Neural progenitor cell (in vitro differentiated cells): ENCODE data around the gene GIGYF1. TPM values are rescaled to one million over a fixed set of nuclear protein-coding genes. Genes with fewer than 3 reads are reported as not detected.

Experiments
- DNase-seq: peaks from one replicate; pipeline ENCODE4 v3.0.0-alpha.2; 2016; ENCODE audit warnings: low spot score
- H2AFZ ChIP-seq: fragments of 200-600 bp; sonication (generic); replicated peaks from 2 replicates; pipeline ENCODE4 v1.6.1; 2016; ENCODE audit warnings: antibody characterized with exemption
- H3F3A ChIP-seq: fragments of 200-600 bp; sonication (generic); 2 replicates; pipeline ENCODE4 v1.6.1; 2016; ENCODE audit warnings: antibody characterized with exemption, low read depth
- H3K27ac ChIP-seq: fragments of 200-600 bp; sonication (generic); 2 replicates; pipeline ENCODE4 v1.5.1; 2016; ENCODE audit warnings: mild to moderate bottlenecking
- H3K27me3 ChIP-seq: fragments of 200-600 bp; sonication (generic); 2 replicates; pipeline ENCODE4 v1.6.1; 2016; ENCODE audit warnings: mild to moderate bottlenecking, moderate library complexity
- H3K36me3 ChIP-seq: fragments of 200-600 bp; sonication (generic); 2 replicates; pipeline ENCODE4 v1.5.1; 2016
- H3K4me1 ChIP-seq: fragments of 200-600 bp; sonication (generic); 2 replicates; pipeline ENCODE4 v1.6.1; 2016; ENCODE audit warnings: mixed run types
- H3K4me2 ChIP-seq: fragments of 200-600 bp; sonication (generic); 2 replicates; pipeline ENCODE4 v1.6.1; 2016
- H3K4me3 ChIP-seq: fragments of 200-600 bp; sonication (generic); 2 replicates; pipeline ENCODE4 v1.5.1; 2016
- H3K79me2 ChIP-seq: fragments of 200-600 bp; sonication (generic); 2 replicates; pipeline ENCODE4 v1.6.1; 2016; ENCODE audit warnings: low read depth
- H3K9ac ChIP-seq: fragments of 200-600 bp; sonication (generic); 2 replicates; pipeline ENCODE4 v1.6.1; 2016
- H3K9me3 ChIP-seq: fragments of 200-600 bp; sonication (generic); 2 replicates; pipeline ENCODE4 v1.5.1; 2016; ENCODE audit warnings: low read depth
- H4K20me1 ChIP-seq: fragments of 200-600 bp; sonication (generic); 2 replicates; pipeline ENCODE4 v1.6.1; 2016; ENCODE audit warnings: low read depth
- H3K27ac Mint-ChIP-seq: 3 replicates; pipeline ENCODE4 v1.8.0; 2021; ENCODE audit warnings: mixed read lengths
- H3K27me3 Mint-ChIP-seq: 2 replicates; pipeline ENCODE4 v1.8.0; 2022; ENCODE audit warnings: low read depth, mild to moderate bottlenecking, inconsistent platforms, moderate library complexity, mixed read lengths; ENCODE audit not compliant: insufficient read depth
- H3K36me3 Mint-ChIP-seq: 3 replicates; pipeline ENCODE4 v1.8.0; 2021; ENCODE audit warnings: mixed read lengths
- H3K4me1 Mint-ChIP-seq: 3 replicates; pipeline ENCODE4 v1.8.0; 2021; ENCODE audit warnings: mixed read lengths
- H3K4me3 Mint-ChIP-seq: 3 replicates; pipeline ENCODE4 v1.8.0; 2021; ENCODE audit warnings: mild to moderate bottlenecking, moderate library complexity, mixed read lengths
- H3K9me3 Mint-ChIP-seq: 3 replicates; pipeline ENCODE4 v1.8.0; 2020; ENCODE audit warnings: mixed read lengths
- EZH2 ChIP-seq: fragments of 200-600 bp; sonication (generic); IDR thresholded peaks from 2 replicates; pipeline ENCODE4 v1.6.1; 2017; ENCODE audit warnings: antibody characterized with exemption, mild to moderate bottlenecking, moderate library complexity
- EZH2phosphoT487 ChIP-seq: fragments of 200-600 bp; sonication (generic); IDR thresholded peaks from 2 replicates; pipeline ENCODE4 v1.6.1; 2017; ENCODE audit warnings: antibody characterized with exemption
- total RNA-seq: library from RNA; depleted of rRNA; stranded (reverse); fragments of >200 nt; gene quantifications from 2 replicates; pipeline ENCODE4 v1.2.3, GENCODE V29; 2015; ENCODE audit warnings: low replicate concordance
- TF ChIP-seq, protein P1 (sequence below): fragments of 200-600 bp; sonication (generic); IDR thresholded peaks from 2 replicates; pipeline ENCODE4 v1.5.1; 2017; ENCODE audit warnings: antibody characterized with exemption, mild to moderate bottlenecking

The GIGYF1 gene
- total RNA-seq, 1 donor from 2014 or later: 24.2 TPM

DNA sequence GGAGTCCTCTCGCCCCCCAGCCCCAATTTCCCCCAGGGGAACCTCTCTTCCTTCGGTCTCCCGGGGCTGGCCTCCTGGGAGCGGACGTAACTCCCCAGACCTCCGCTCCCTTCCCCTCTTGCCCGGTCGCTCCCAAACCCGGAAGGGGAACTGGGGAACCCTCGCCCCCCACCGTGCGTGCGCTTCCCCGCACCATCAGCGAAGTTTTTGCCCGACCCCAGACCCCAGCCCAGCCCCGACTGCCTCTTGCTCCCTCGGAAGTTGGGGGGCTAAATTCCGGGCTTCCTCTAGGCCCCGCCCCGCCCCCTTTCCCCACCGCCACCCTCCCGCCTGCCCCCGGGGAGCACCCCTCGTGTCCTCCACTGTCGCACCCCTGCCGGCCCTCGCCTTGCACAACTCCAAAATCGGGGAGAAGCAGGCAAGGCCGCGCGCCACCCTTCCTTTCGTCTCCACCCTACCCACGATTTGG, 20.1 kb downstream of the GIGYF1 start:
- Histone ChIP-seq H3K79me2 (peaks cover 19% of the 10 kb centered on the region), H3K4me1 (no peaks in the 10 kb centered on the region), H3F3A (peaks cover 21% of the 10 kb centered on the region), H3K9me3 (no peaks in the 10 kb centered on the region), H3K27ac (no peak overlapping the region), H3K27me3 (peaks cover 33% of the 10 kb centered on the region), H4K20me1 (peaks cover 42% of the 10 kb centered on the region), H3K9ac (peak overlapping the region; percentile 48), H3K4me2 (peak overlapping the region; percentile 99), H3K4me3 (peak overlapping the region; percentile 100), H2AFZ (peak overlapping the region; percentile 94), H3K36me3 (no peaks in the 10 kb centered on the region)
- TF ChIP-seq EZH2 (no peak), EZH2phosphoT487 (no peak)
- TF ChIP-seq, protein P1, sequence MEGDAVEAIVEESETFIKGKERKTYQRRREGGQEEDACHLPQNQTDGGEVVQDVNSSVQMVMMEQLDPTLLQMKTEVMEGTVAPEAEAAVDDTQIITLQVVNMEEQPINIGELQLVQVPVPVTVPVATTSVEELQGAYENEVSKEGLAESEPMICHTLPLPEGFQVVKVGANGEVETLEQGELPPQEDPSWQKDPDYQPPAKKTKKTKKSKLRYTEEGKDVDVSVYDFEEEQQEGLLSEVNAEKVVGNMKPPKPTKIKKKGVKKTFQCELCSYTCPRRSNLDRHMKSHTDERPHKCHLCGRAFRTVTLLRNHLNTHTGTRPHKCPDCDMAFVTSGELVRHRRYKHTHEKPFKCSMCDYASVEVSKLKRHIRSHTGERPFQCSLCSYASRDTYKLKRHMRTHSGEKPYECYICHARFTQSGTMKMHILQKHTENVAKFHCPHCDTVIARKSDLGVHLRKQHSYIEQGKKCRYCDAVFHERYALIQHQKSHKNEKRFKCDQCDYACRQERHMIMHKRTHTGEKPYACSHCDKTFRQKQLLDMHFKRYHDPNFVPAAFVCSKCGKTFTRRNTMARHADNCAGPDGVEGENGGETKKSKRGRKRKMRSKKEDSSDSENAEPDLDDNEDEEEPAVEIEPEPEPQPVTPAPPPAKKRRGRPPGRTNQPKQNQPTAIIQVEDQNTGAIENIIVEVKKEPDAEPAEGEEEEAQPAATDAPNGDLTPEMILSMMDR: peak; percentile 16
- Mint-ChIP-seq H3K4me3 (peak overlapping the region; percentile 97), H3K36me3 (peaks cover 6% of the 10 kb centered on the region), H3K9me3 (no peaks in the 10 kb centered on the region), H3K4me1 (peaks cover 6% of the 10 kb centered on the region), H3K27me3 (peaks cover 6% of the 10 kb centered on the region), H3K27ac (no peak overlapping the region)
- no peak for DNase-seq

DNA sequence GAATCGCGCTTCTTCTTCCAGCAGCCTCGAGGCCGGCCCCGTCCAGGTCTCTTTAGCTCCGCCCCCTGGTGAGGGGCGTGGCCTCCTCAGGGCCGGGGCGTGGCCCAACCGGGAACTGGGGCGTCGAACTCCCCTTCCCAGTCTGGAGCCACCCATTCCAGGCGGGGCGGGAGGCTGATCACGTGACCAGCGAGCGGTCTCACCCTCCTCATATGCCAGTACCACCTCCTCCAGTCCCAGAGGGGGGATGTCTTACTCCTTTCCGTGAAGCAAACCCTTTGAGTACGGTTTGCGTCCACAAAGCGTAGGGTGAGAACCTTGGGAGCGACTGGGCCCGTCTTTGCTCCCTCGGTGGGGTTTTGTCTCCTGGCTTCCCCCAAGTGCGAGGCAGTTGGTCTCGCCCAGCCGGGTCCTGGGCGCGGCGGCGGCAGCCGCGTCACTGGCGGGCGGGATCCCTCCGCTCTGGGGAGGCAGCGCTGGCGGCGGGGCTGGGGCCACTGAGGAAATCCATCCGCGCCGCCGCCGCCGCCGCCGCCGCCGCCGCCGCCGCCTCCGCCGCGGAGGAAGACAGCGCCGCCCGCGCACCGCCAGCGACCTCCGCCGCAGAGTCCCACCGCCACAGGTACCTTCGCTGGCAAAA, 20.6 kb downstream of the GIGYF1 start, which contains the start of gene GNB2:
Gene GNB2, plus strand, starts transcription at position 439 of the 640 bp plus-strand sequence. CDS start 2,526 bp downstream, outside the sequence.
- Histone ChIP-seq H3K9ac (peak within 1 kb of the TSS; percentile 66), H3K4me1 (no peaks in the 10 kb centered on the region), H3K27ac (peak within 1 kb of the TSS; percentile 96), H4K20me1 (peaks cover 37% of the 10 kb centered on the region), H3F3A (peaks cover 18% of the 10 kb centered on the region), H2AFZ (peak within 1 kb of the TSS; percentile 94), H3K36me3 (no peaks in the 10 kb centered on the region), H3K79me2 (peaks cover 19% of the 10 kb centered on the region), H3K9me3 (no peaks in the 10 kb centered on the region), H3K27me3 (peaks cover 33% of the 10 kb centered on the region), H3K4me3 (peak within 1 kb of the TSS; percentile 100), H3K4me2 (peak within 1 kb of the TSS; percentile 99)
- Mint-ChIP-seq H3K4me1 (peaks cover 6% of the 10 kb centered on the region), H3K9me3 (no peaks in the 10 kb centered on the region), H3K27ac (peak within 1 kb of the TSS; percentile 96), H3K4me3 (peak within 1 kb of the TSS; percentile 97), H3K27me3 (peaks cover 7% of the 10 kb centered on the region), H3K36me3 (peaks cover 5% of the 10 kb centered on the region)
- peak; percentile 99 for DNase-seq
- TF ChIP-seq, protein P1: no peak
- TF ChIP-seq EZH2phosphoT487 (no peak), EZH2 (no peak)

DNA sequence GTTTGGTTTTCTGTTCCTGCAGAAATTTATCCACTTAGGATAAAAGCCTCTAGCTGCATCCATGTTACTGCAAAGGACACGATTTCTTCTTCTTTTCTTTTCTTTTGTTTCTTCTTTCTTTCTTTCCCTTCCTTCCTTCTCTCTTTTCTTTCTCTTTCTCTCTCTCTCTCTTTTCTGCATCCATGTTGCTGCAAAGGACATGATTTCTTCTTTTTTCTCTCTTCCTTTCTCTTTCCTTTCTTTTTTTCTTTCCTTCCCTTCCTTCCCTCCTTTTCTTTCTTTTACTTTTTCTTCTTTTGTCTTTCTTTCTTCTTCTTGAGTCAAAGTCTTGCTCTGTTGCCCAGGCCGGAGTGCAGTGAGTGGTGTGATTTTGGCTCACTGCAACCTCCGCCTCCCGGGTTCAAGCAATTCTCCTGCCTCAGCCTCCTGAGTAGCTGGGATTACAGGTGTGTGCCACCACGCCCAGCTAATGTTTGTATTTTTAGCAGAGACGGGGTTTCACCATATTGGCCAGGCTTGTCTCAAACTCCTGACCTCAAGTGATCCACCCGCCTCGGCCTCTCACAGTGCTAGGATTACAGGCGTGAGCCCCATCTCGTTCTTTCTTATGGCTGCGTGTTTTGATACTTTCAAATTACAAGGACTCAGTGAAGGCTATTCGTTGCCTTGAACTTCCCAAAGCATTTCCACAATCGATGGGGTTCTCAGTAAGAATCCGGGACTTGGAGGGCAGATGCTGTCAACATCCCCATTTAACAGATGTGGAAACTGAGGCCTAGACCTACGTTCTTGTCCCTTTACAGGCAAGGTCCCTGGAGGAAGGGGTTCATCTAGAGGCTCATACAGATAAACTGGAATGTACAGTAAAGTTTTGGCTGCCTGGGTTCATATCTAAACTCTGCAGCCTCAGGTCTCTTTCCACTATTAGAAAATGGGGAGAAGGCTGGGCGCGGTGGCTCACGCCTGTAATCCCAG, 22.4 kb downstream of the GIGYF1 start:
- Histone ChIP-seq H4K20me1 (peaks cover 23% of the 10 kb centered on the region), H3F3A (peaks cover 7% of the 10 kb centered on the region), H3K27ac (no peak overlapping the region), H3K4me3 (no peak overlapping the region), H3K4me2 (no peak overlapping the region), H3K9ac (no peak overlapping the region), H3K79me2 (peaks cover 19% of the 10 kb centered on the region), H3K27me3 (peaks cover 33% of the 10 kb centered on the region), H3K4me1 (no peaks in the 10 kb centered on the region), H3K9me3 (no peaks in the 10 kb centered on the region), H3K36me3 (no peaks in the 10 kb centered on the region), H2AFZ (no peak overlapping the region)
- no peak overlapping the region for H3K27ac Mint-ChIP-seq
- no peak for DNase-seq
- no peak overlapping the region for H3K4me3 Mint-ChIP-seq
- H3K27me3 Mint-ChIP-seq: peaks cover 12% of the 10 kb centered on the region
- H3K4me1 Mint-ChIP-seq: peaks cover 4% of the 10 kb centered on the region
- no peaks in the 10 kb centered on the region for H3K9me3 Mint-ChIP-seq
- no peaks in the 10 kb centered on the region for H3K36me3 Mint-ChIP-seq
- TF ChIP-seq EZH2phosphoT487 (no peak), EZH2 (no peak)
- TF ChIP-seq, protein P1: no peak
